Gastroesophageal sphincter (tissue), 4 donors: Measurements from ENCODE around the gene SLC35E2B. TPM values are rescaled to one million over a fixed set of nuclear protein-coding genes. Genes with fewer than 3 reads are reported as not detected.
"Not testable (repeated sequence)": the region's sequence is repeated elsewhere in the genome, so short reads cannot be mapped to it uniquely, and the experiment has no call there.

Source experiments
- ATAC-seq: fragments of 150-250 bp; one replicate; pipeline ENCODE4 v1.9.1; 2016; ENCODE audit warnings: mild to moderate bottlenecking, moderate library complexity
- H3K27ac ChIP-seq, 4 donors: fragments of 200-600 bp; sonication (generic) in 3 of 4; 1 replicate in 3 of 4; 2 replicates in 1 of 4; pipeline ENCODE4 v1.5.1; 2016 to 2019
- H3K27me3 ChIP-seq: fragments of 200-600 bp; sonication (generic); one replicate; pipeline ENCODE4 v1.5.1; 2019
- H3K36me3 ChIP-seq, 2 donors: fragments of 200-600 bp; sonication (generic); one replicate each; pipeline ENCODE4 v1.5.1; 2019; ENCODE audit warnings: control low read depth in 1 of 2
- H3K4me1 ChIP-seq, 3 donors: fragments of 200-600 bp; sonication (generic); 1 replicate in 2 of 3; 2 replicates in 1 of 3; pipeline ENCODE4 v1.5.1; 2016 to 2019; ENCODE audit warnings: control low read depth in 2 of 3
- H3K4me3 ChIP-seq, 2 donors: fragments of 200-600 bp; sonication (generic); one replicate each; pipeline ENCODE4 v1.5.1; 2019; ENCODE audit warnings: mild to moderate bottlenecking in 1 of 2, moderate library complexity in 1 of 2
- H3K9me3 ChIP-seq, 3 donors: fragments of 200-600 bp; sonication (generic); one replicate each; pipeline ENCODE4 v1.5.1; 2017 to 2019; ENCODE audit warnings: control low read depth in 2 of 3
- EP300 ChIP-seq: sonication (generic); formaldehyde crosslinking; IDR thresholded peaks from one replicate; pipeline ENCODE4 v1.6.1; 2017; ENCODE audit warnings: antibody characterized with exemption, mild to moderate bottlenecking
- POLR2A ChIP-seq, 2 donors: fragments of 450-650 bp; IDR thresholded peaks; one replicate each; pipeline ENCODE4 v1.6.1; 2017; ENCODE audit warnings: antibody characterized with exemption in 2 of 2, mild to moderate bottlenecking in 2 of 2, moderate library complexity in 1 of 2
- POLR2AphosphoS5 ChIP-seq: sonication (generic); formaldehyde crosslinking; IDR thresholded peaks from one replicate; pipeline ENCODE4 v1.6.1; 2017; ENCODE audit warnings: antibody characterized with exemption
- WGBS, 2 donors: methylation state at CpG; one replicate each; pipeline ENCODE4 v1.1.5; 2018; ENCODE audit warnings: low coverage in 1 of 2; 5-methylcytosine and 5-hydroxymethylcytosine counted together
- total RNA-seq, 4 donors: library from RNA; depleted of rRNA; stranded (reverse); fragments of >200 nt; gene quantifications; one replicate each; pipeline ENCODE4 v1.1.0, GENCODE V29; 2016
- TF ChIP-seq, protein P1 (sequence below), 4 experiments: fragments of 200-600 bp in 2 of 4; fragments of 450-650 bp in 2 of 4; sonication (generic) in 1 of 4; IDR thresholded peaks; one replicate each; pipeline ENCODE4 v1.5.1; 2017 to 2019; ENCODE audit warnings: antibody characterized with exemption in 4 of 4, mild to moderate bottlenecking in 2 of 4, moderate library complexity in 2 of 4

The SLC35E2B gene
- total RNA-seq, 4 donors from 2014 or later: 18.7 to 56.9 (median 37.9) TPM

GRCh38 chr1:1728308-1729005 lies 35.9 kb upstream of the SLC35E2B start:
- H3K27me3 ChIP-seq, H3K4me1 ChIP-seq, H3K9me3 ChIP-seq, H3K4me3 ChIP-seq: not testable (repeated sequence)
- 52 to 59% methylated on average over 4 to 9 of the region's 14 CpGs for WGBS, 2 donors
- peak; percentile 31 for ATAC-seq
- H3K36me3 ChIP-seq: peaks cover 0 to 34% of the 10 kb centered on the region in 2 donors
- H3K27ac ChIP-seq: peak overlapping the region in 3 of 4 donors; percentile 22 to 51 (median 47)

DNA sequence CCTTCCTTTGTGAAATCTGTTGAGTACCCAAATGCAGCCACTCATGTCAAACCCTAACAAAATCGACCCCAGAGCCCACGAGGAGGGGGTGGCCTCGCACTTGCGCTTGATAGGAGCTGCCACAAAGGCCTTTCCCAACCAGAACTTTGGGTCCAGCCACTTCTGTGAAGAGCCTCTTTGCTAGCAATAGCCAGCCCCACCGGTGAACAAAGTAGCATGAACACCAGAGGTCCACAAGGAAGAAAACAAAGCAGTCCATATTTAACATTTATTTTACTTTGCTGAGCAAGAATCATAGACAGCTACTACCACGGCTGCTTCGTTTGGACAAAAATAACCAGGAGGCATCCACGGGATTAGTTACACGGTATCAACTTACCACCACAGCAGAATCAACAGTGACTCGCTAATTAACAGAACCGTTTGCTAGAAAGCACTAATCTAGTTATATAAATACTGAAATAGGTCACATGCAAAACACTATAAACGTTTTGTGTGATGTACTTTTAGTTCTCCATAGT lies 34.6 kb upstream of the SLC35E2B start:
- not testable (repeated sequence) for H3K4me3 ChIP-seq, H3K27me3 ChIP-seq, ATAC-seq, H3K9me3 ChIP-seq, H3K4me1 ChIP-seq
- WGBS, 2 donors: 70 to 93% methylated on average over 5 to 6 of the region's 12 CpGs
- peak overlapping the region in 1 of 4 donors; percentile 14 for H3K27ac ChIP-seq
- peaks cover 0 to 21% of the 10 kb centered on the region in 2 donors for H3K36me3 ChIP-seq

DNA sequence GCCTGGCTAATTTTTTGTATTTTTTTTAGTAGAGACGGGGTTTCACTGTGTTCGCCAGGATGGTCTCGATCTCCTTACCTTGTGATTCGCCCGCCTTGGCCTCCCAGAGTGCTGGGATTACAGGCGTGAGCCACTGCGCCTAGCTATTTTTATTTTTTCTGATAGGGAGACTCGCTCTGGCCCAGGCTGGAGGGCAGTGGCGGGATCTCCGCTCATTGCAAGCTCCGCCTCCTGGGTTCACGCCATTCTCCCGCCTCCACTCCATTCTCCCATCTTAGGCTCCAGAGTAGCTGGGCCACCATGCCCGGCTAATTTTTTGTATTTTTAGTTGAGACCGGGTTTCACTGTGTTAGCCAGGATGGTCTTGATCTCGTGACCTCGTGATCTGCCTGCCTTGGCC lies 33.5 kb upstream of the SLC35E2B start:
- H3K9me3 ChIP-seq, ATAC-seq, H3K27me3 ChIP-seq, H3K27ac ChIP-seq, H3K4me3 ChIP-seq: not testable (repeated sequence)
- Histone ChIP-seq H3K36me3 (peaks cover 0 to 18% of the 10 kb centered on the region in 2 donors), H3K4me1 (peaks cover 0 to 10% (median 0%) of the 10 kb centered on the region in 3 donors)
- whole genome bisulfite sequencing, 2 donors: 95 to 100% methylated on average over 2 to 7 of the region's 17 CpGs

- peaks cover 0 to 24% of the 10 kb centered on the region in 2 donors for H3K36me3 ChIP-seq
- H3K4me1 ChIP-seq: peaks cover 0 to 11% (median 0%) of the 10 kb centered on the region in 3 donors
- WGBS, 2 donors: no CpG with 5 or more reads among the region's 78 CpGs
- H3K4me3 ChIP-seq: peak within 1 kb of the TSS; percentile 59 to 61
- ATAC-seq: peak; percentile 96
- H3K27me3 ChIP-seq, H3K9me3 ChIP-seq: not testable (repeated sequence)
- TF ChIP-seq POLR2A (IDR thresholded peaks at IDR 0.05) (peak; percentile 67 to 68), POLR2AphosphoS5 (peak; percentile 88)
- TF ChIP-seq, protein P1, sequence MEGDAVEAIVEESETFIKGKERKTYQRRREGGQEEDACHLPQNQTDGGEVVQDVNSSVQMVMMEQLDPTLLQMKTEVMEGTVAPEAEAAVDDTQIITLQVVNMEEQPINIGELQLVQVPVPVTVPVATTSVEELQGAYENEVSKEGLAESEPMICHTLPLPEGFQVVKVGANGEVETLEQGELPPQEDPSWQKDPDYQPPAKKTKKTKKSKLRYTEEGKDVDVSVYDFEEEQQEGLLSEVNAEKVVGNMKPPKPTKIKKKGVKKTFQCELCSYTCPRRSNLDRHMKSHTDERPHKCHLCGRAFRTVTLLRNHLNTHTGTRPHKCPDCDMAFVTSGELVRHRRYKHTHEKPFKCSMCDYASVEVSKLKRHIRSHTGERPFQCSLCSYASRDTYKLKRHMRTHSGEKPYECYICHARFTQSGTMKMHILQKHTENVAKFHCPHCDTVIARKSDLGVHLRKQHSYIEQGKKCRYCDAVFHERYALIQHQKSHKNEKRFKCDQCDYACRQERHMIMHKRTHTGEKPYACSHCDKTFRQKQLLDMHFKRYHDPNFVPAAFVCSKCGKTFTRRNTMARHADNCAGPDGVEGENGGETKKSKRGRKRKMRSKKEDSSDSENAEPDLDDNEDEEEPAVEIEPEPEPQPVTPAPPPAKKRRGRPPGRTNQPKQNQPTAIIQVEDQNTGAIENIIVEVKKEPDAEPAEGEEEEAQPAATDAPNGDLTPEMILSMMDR (IDR thresholded peaks at IDR 0.05): peak in 3 of 4 experiments; percentile 17 to 52 (median 44)
- H3K27ac ChIP-seq: peak within 1 kb of the TSS; percentile 87 to 91 (median 90)
Observed at GRCh38 chr1:1724035-1724864, 31.7 kb upstream of the SLC35E2B start, which contains the start of gene CDK11A. CDK11A (minus strand) TSS chr1:1724357; CDS start chr1:1722818, 1,539 bp downstream.

DNA sequence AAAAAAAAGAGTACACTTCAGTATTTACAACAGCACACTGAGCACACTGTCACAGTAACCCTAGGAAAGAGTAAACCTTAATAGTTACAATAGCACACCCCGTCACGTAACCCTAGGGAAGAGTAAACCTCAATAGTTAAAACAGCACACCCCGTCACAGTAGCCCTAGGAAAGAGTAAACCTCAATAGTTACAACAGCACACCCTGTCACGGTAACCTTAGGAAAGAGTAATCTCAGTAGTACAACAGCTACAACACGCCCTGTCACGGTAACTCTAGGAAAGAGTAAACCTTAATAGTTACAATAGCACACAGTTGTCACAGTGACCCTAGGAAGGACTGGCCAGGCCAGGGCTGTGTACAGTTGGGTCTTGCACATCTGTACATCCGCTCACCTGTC lies 28.6 kb upstream of the SLC35E2B start:
- H3K9me3 ChIP-seq: no peaks in the 10 kb centered on the region
- TF ChIP-seq EP300 (no peak), POLR2AphosphoS5 (no peak), POLR2A (IDR thresholded peaks at IDR 0.05) (no peak)
- TF ChIP-seq, protein P1 (IDR thresholded peaks at IDR 0.05): no peak
- peaks cover 0 to 11% (median 0%) of the 10 kb centered on the region in 3 donors for H3K4me1 ChIP-seq
- ATAC-seq: no peak
- 0 to 68% methylated on average over 1 to 6 of the region's 7 CpGs for WGBS, 2 donors
- no peak overlapping the region for H3K4me3 ChIP-seq
- peaks cover 3 to 48% of the 10 kb centered on the region in 2 donors for H3K36me3 ChIP-seq
- no peaks in the 10 kb centered on the region for H3K27me3 ChIP-seq
- no peak overlapping the region for H3K27ac ChIP-seq

DNA sequence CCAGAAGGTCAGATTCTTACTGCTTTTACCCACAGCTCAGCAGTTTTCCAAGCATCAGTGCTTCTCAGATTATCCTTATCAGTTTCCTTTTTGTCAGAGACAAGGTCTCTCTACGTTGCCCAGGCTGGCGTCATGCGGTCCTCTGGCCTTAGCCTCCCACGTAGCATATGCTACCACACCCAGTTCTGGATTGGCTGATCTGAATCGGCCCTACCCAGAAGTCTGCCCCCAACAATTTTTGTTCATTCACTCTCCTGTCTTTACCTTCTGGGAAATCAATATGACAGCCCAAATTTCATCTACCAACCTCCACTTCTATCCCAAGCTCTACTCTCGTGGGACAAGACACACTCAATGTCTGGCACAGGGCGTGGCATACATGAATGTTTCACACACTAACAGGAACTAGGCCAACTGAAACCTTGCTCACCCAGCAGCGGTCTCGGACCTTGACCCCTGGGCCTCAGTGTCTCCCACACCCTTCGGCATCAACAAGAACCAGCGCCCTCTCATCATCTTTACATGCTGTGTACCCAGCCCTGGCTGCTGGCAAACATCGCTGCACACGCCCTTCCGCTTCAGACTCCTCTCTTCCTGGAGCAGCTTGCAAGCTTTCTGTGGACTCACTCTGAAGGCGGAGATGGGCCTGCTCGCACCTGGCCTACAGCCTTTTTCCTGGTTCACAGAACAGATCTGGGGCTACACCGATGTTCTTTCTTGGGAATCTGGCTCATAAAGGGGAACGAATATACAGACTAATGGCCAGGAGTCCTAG lies 22.7 kb upstream of the SLC35E2B start:
- ATAC-seq, H3K27me3 ChIP-seq, H3K4me3 ChIP-seq, H3K4me1 ChIP-seq, H3K27ac ChIP-seq, H3K9me3 ChIP-seq: not testable (repeated sequence)
- WGBS, 2 donors: 80% methylated on average over 1 of the region's 18 CpGs; no CpG with 5 or more reads in 1 of the 2 donors
- peaks cover 3 to 50% of the 10 kb centered on the region in 2 donors for H3K36me3 ChIP-seq

DNA sequence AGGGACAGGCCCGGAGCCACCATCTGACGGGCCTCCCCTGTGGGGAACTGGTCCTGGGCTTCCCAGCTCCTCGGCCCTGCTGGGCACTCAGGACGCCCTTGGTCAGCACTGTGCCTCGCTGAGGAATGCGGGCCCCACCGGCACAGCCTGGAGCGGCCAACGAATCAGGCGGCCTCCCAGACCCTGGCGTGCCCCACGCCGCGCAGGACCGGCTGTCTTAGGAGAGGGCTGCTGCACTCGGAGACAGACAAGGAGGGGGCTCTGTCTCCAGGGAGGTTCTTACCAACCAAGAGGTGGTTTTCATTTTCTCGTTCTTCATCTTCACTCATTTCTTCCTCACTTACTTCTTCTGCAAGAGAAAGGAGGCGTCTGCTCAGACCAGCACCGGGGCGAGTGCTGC lies 15.3 kb upstream of the SLC35E2B start:
- peaks cover 0 to 44% of the 10 kb centered on the region in 2 donors for H3K36me3 ChIP-seq
- H3K9me3 ChIP-seq, H3K27ac ChIP-seq, H3K4me3 ChIP-seq, ATAC-seq, H3K27me3 ChIP-seq, H3K4me1 ChIP-seq: not testable (repeated sequence)
- no CpG with 5 or more reads among the region's 20 CpGs for WGBS, 2 donors

DNA sequence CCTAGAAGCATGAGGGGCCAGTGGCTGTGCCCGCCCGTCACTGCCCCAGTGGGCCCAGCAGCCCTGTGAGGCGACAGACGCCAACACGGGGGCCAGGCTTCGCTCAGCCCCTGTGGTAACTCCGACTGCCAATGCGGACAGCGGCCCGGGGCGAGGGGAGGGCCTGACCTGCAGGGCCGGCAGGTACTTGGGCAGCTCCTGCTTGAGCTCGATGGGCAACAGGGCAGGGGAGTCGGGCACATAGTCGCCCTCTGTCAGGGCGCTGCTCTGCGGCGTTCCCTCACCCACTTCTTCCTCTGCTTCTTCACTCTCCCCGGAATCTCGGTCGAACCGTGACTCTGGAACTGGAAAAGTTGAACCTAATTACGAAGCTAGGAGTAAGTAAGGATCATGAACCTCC lies 14.6 kb upstream of the SLC35E2B start:
- H3K9me3 ChIP-seq, ATAC-seq: not testable (repeated sequence)
- WGBS, 2 donors: no CpG with 5 or more reads among the region's 23 CpGs

DNA sequence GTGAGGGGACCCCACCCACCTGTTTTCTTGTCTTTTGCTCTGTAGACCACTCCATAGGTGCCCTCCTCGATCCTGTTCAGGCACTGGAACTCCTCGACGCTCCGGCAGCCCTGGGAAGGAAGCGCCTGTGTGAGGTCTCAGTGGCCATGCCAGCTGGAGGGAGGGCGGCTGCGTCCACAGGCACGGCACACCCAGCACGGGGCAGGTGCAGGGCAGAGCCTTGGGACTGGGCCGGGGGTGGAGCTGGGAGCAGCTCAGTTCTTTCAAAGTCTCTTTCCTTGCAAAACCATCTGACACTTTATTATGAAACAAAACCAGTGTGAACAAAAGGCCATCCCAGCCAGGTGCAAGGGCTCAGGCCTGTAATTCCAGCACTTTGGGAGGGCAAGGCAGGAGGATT lies 13.0 kb upstream of the SLC35E2B start:
- WGBS, 2 donors: no CpG with 5 or more reads among the region's 10 CpGs
- H3K9me3 ChIP-seq, ATAC-seq, H3K27ac ChIP-seq, H3K4me1 ChIP-seq, H3K4me3 ChIP-seq, H3K27me3 ChIP-seq: not testable (repeated sequence)
- H3K36me3 ChIP-seq: peaks cover 0 to 44% of the 10 kb centered on the region in 2 donors

More for the DNA sequence above, 14.6 kb upstream of the SLC35E2B start:
- H3K27ac ChIP-seq, H3K4me3 ChIP-seq, H3K27me3 ChIP-seq, H3K4me1 ChIP-seq: not testable (repeated sequence)
- H3K36me3 ChIP-seq: peaks cover 0 to 44% of the 10 kb centered on the region in 2 donors
